Measurements from ENCODE around the gene CNN3.

DNA sequence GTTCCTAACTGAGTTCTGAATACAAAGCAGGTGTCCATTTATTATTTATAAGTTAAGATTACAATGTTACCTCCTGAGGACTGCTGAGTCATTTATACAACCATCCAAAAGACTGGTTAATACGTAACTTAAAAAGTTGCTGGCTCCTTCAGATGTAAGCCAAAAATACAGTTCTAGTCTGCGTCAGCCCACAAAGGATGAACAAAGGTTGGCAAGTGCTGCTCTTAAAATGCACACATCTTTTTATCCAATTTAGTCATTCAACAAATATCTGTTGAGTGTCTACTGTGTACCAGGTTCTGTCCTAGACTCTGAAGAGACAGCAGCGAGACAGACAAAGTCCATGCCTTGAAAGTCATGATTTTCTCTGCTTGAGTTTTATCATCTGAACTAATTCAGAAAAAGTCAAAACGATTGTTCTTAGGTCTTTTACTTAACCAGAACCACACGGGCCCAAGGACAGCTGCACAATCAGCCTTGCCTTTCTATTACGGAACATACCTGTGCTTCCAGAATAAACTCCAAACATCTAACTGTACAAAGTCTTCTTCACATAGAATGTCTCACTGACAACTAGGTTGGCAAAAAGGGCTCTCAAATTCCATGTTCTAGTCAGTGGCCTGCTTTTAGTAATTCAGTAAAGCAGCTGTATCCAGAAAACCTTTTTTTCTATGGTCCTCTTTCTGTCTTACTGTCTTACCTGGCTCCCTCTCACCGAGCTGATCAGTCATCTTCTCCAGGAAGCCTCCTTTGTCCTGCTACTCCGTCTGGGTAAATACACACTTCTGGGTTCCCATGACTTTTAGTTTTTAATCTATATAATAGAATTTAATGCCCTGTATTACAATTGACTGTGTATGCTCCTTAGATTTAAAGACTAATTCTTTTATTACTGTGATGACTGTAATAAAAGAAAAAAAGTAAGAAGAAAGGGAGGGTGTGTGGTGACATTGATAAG, 15.5 kb upstream of the CNN3 start:
- TF ChIP-seq, protein P1, sequence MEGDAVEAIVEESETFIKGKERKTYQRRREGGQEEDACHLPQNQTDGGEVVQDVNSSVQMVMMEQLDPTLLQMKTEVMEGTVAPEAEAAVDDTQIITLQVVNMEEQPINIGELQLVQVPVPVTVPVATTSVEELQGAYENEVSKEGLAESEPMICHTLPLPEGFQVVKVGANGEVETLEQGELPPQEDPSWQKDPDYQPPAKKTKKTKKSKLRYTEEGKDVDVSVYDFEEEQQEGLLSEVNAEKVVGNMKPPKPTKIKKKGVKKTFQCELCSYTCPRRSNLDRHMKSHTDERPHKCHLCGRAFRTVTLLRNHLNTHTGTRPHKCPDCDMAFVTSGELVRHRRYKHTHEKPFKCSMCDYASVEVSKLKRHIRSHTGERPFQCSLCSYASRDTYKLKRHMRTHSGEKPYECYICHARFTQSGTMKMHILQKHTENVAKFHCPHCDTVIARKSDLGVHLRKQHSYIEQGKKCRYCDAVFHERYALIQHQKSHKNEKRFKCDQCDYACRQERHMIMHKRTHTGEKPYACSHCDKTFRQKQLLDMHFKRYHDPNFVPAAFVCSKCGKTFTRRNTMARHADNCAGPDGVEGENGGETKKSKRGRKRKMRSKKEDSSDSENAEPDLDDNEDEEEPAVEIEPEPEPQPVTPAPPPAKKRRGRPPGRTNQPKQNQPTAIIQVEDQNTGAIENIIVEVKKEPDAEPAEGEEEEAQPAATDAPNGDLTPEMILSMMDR (IDR thresholded peaks at IDR 0.05) = no peak
- TF ChIP-seq RAD21 (IDR thresholded peaks at IDR 0.05; ENCODE audit: low read length) = no peak
- TF ChIP-seq ZBTB33 (IDR thresholded peaks at IDR 0.05; ENCODE audit: borderline replicate concordance, low read depth) = no peak
